GM23248 (cell line): ENCODE data around the gene CD300LF. TPM values are rescaled to one million over a fixed set of nuclear protein-coding genes. Genes with fewer than 3 reads are reported as not detected.

Source experiments
- DNase-seq: peaks from one replicate; pipeline ENCODE4 v3.0.0-alpha.2; 2015
- H2AFZ ChIP-seq: fragments of 200-600 bp; sonication (generic); 2 replicates; pipeline ENCODE4 v1.6.1; 2016; ENCODE audit warnings: antibody characterized with exemption
- H3F3A ChIP-seq: fragments of 200-600 bp; sonication (generic); 2 replicates; pipeline ENCODE4 v1.6.1; 2016; ENCODE audit warnings: mild to moderate bottlenecking, antibody characterized with exemption, mixed run types; ENCODE audit not compliant: insufficient read depth
- H3K27ac ChIP-seq: fragments of 200-600 bp; sonication (generic); 2 replicates; pipeline ENCODE4 v1.5.1; 2016; ENCODE audit warnings: mild to moderate bottlenecking
- H3K27me3 ChIP-seq: fragments of 200-600 bp; sonication (generic); replicated peaks from 2 replicates; pipeline ENCODE4 v1.6.1; 2016; ENCODE audit warnings: mild to moderate bottlenecking; ENCODE audit not compliant: insufficient read depth
- H3K36me3 ChIP-seq: fragments of 200-600 bp; sonication (generic); 2 replicates; pipeline ENCODE4 v1.6.1; 2016; ENCODE audit warnings: low read depth, mild to moderate bottlenecking
- H3K4me1 ChIP-seq: fragments of 200-600 bp; sonication (generic); 2 replicates; pipeline ENCODE4 v1.6.1; 2016; ENCODE audit warnings: mild to moderate bottlenecking; ENCODE audit not compliant: insufficient read depth
- H3K4me2 ChIP-seq: fragments of 200-600 bp; sonication (generic); one replicate; pipeline ENCODE4 v1.6.1; 2016; ENCODE audit warnings: mild to moderate bottlenecking; ENCODE audit not compliant: unreplicated experiment
- H3K4me3 ChIP-seq: fragments of 200-600 bp; sonication (generic); 2 replicates; pipeline ENCODE4 v1.5.1; 2016; ENCODE audit warnings: mild to moderate bottlenecking
- H3K79me2 ChIP-seq: fragments of 200-600 bp; sonication (generic); 2 replicates; pipeline ENCODE4 v1.6.1; 2016; ENCODE audit warnings: mild to moderate bottlenecking; ENCODE audit not compliant: insufficient read depth
- H3K9ac ChIP-seq: fragments of 200-600 bp; sonication (generic); 2 replicates; pipeline ENCODE4 v1.6.1; 2016; ENCODE audit warnings: mild to moderate bottlenecking
- H3K9me2 ChIP-seq: fragments of 200-600 bp; sonication (generic); 2 replicates; pipeline ENCODE4 v1.6.1; 2016; ENCODE audit warnings: mixed run types, mild to moderate bottlenecking, moderate library complexity; ENCODE audit not compliant: insufficient read depth
- H3K9me3 ChIP-seq: fragments of 200-600 bp; sonication (generic); one replicate; pipeline ENCODE4 v1.6.1; 2017; ENCODE audit warnings: low read depth
- H4K20me1 ChIP-seq: fragments of 200-600 bp; sonication (generic); 2 replicates; pipeline ENCODE4 v1.6.0; 2016; ENCODE audit not compliant: insufficient read depth
- EZH2 ChIP-seq: fragments of 200-600 bp; sonication (generic); IDR thresholded peaks from 2 replicates; pipeline ENCODE4 v1.6.1; 2018; ENCODE audit warnings: antibody characterized with exemption, mild to moderate bottlenecking; ENCODE audit not compliant: insufficient read depth, poor library complexity, severe bottlenecking
- EZH2phosphoT487 ChIP-seq: fragments of 200-600 bp; sonication (generic); IDR thresholded peaks from 2 replicates; pipeline ENCODE4 v1.6.1; 2018; ENCODE audit warnings: antibody characterized with exemption, moderate library complexity, mild to moderate bottlenecking, low read depth; ENCODE audit not compliant: insufficient read depth
- WGBS, 2 experiments: methylation state at CpG; one replicate each; pipeline ENCODE4 v1.1.6; 2015 to 2017; ENCODE audit warnings: low lambda C conversion rate in 2 of 2, low coverage in 1 of 2; ENCODE audit errors: missing lambda C conversion rate in 2 of 2; 5-methylcytosine and 5-hydroxymethylcytosine counted together
- in situ Hi-C: fragments of 300-500 bp; cut with MboI; formaldehyde crosslinking; loops from 2 replicates; pipeline ENCODE4 v1.15.0; 2020
- microRNA-seq: library from miRNA; unstranded; fragments of <30 nt; microRNA quantifications from one replicate; pipeline ENCODE4, GENCODE V29; 2016; ENCODE audit warnings: borderline number of aligned reads
- polyA plus RNA-seq: library from polyadenylated mRNA; unstranded; fragments of >200 nt; fragmentation: Nextera tagmentation; extraction: Ambion mirVana; gene quantifications from 2 replicates; pipeline ENCODE4 v1.2.1, GENCODE V29; 2016
- total RNA-seq: library from RNA; depleted of rRNA; stranded (reverse); fragments of >200 nt; shearing (Covaris generic); gene quantifications from 2 replicates; pipeline ENCODE4 v1.2.3, GENCODE V29; 2014; rRNA removed

The CD300LF gene
- total and polyA plus RNA-seq, 2 experiments from 2014 or later: not detected

- 54 to 59% methylated on average over 2 of the region's 2 CpGs for WGBS, 2 experiments
- TF ChIP-seq EZH2phosphoT487 (no peak), EZH2 (no peak)
- Histone ChIP-seq H3K27me3 (peaks cover 13% of the 10 kb centered on the region; the same call in 1 of the 2 replicates), H3K9me2 (no peaks in the 10 kb centered on the region), H3K4me3 (no peak overlapping the region), H3K4me1 (no peaks in the 10 kb centered on the region), H4K20me1 (no peaks in the 10 kb centered on the region), H3F3A (no peaks in the 10 kb centered on the region), H3K4me2 (no peak overlapping the region), H3K27ac (no peak overlapping the region), H3K36me3 (no peaks in the 10 kb centered on the region), H3K9me3 (no peaks in the 10 kb centered on the region), H2AFZ (no peak overlapping the region), H3K79me2 (no peaks in the 10 kb centered on the region), H3K9ac (no peak overlapping the region)
- in situ Hi-C loops: no loop called here
- no peak for DNase-seq
Measured at GRCh38 chr17:74644419-74644818, 68.3 kb downstream of the CD300LF start.

Small RNA genes lying within 50 kb of the gene (microRNA-seq; reads per million reads assigned to microRNA genes)
- gene MIR3615: 112 reads per million, percentile 50 among the genes with 10 or more reads in this experiment

Other genes with a start within 250 kb of the CD300LF start
- not detected in 2 replicates for gene CD300A, start 246.3 kb downstream of the CD300LF start, total RNA-seq
- not detected in 2 replicates for gene CD300A, start 246.3 kb downstream of the CD300LF start, polyA plus RNA-seq
- gene CD300LB, start 181.4 kb downstream of the CD300LF start, total RNA-seq: not detected in 2 replicates
- gene CD300LB, start 181.4 kb downstream of the CD300LF start, polyA plus RNA-seq: not detected in 2 replicates
- gene CD300C, start 166.8 kb downstream of the CD300LF start, total RNA-seq: 0.76 and 1.0 TPM in 2 replicates
- 1.4 TPM in 2 replicates for gene CD300C, start 166.8 kb downstream of the CD300LF start, polyA plus RNA-seq
- not detected in 2 replicates for gene CD300H, start 145.4 kb downstream of the CD300LF start, total RNA-seq
- not detected in 2 replicates for gene CD300H, start 145.4 kb downstream of the CD300LF start, polyA plus RNA-seq
- not detected in 2 replicates for gene CD300LD, start 120.6 kb downstream of the CD300LF start, total RNA-seq
- gene CD300LD, start 120.6 kb downstream of the CD300LF start, polyA plus RNA-seq: not detected in 2 replicates
- not detected in 2 replicates for gene CD300E, start 89.2 kb downstream of the CD300LF start, total RNA-seq
- not detected in 2 replicates for gene CD300E, start 89.2 kb downstream of the CD300LF start, polyA plus RNA-seq
- gene RAB37, start 24.3 kb upstream of the CD300LF start, total RNA-seq: 0.11 TPM in 1 of 2 replicates, not detected in the other
- not detected in 2 replicates for gene RAB37, start 24.3 kb upstream of the CD300LF start, polyA plus RNA-seq
- 6.6 and 8.0 TPM in 2 replicates for gene NHERF1, start 35.7 kb upstream of the CD300LF start, total RNA-seq
- 9.1 and 9.4 TPM in 2 replicates for gene NHERF1, start 35.7 kb upstream of the CD300LF start, polyA plus RNA-seq
- 23.6 and 26.4 TPM in 2 replicates for gene NAT9, start 63.4 kb upstream of the CD300LF start, total RNA-seq
- gene NAT9, start 63.4 kb upstream of the CD300LF start, polyA plus RNA-seq: 31.0 and 34.6 TPM in 2 replicates
- gene GRIN2C, start 147.0 kb upstream of the CD300LF start, total RNA-seq: not detected in 2 replicates
- not detected in 2 replicates for gene GRIN2C, start 147.0 kb upstream of the CD300LF start, polyA plus RNA-seq
- 19.0 and 21.2 TPM in 2 replicates for gene FDXR, start 160.1 kb upstream of the CD300LF start, total RNA-seq
- 14.2 and 15.3 TPM in 2 replicates for gene FDXR, start 160.1 kb upstream of the CD300LF start, polyA plus RNA-seq
- not detected in 2 replicates for gene FADS6, start 180.7 kb upstream of the CD300LF start, total RNA-seq
- gene FADS6, start 180.7 kb upstream of the CD300LF start, polyA plus RNA-seq: not detected in 2 replicates
- gene USH1G, start 210.3 kb upstream of the CD300LF start, total RNA-seq: not detected in 2 replicates
- gene USH1G, start 210.3 kb upstream of the CD300LF start, polyA plus RNA-seq: not detected in 2 replicates
- not detected in 2 replicates for gene OTOP2, start 211.3 kb upstream of the CD300LF start, total RNA-seq
- not detected in 2 replicates for gene OTOP2, start 211.3 kb upstream of the CD300LF start, polyA plus RNA-seq
- not detected in 2 replicates for gene OTOP3, start 223.0 kb upstream of the CD300LF start, total RNA-seq
- gene OTOP3, start 223.0 kb upstream of the CD300LF start, polyA plus RNA-seq: not detected in 2 replicates